ENCODE results near the gene TRAK2.
"Not testable (repeated sequence)": the region's sequence is repeated elsewhere in the genome, so short reads cannot be mapped to it uniquely, and the experiment has no call there.

GRCh38 chr2:201430322-201430721 lies 20.9 kb downstream of the TRAK2 start:
- TF ChIP-seq CTCF (conservative IDR thresholded peaks at IDR 0.05; ENCODE audit: low read depth, low read length); EZH2phosphoT487 (IDR thresholded peaks at IDR 0.05; ENCODE audit: borderline replicate concordance, low read length): not testable (repeated sequence)
